ENCODE data around the gene TTBK1.

- TF ChIP-seq CTCF (IDR thresholded peaks at IDR 0.05) (no peak), SP1 (CRISPR knock-in tag; conservative IDR thresholded peaks at IDR 0.05) (no peak), CDX4 (CRISPR knock-in tag; IDR thresholded peaks at IDR 0.05; ENCODE audit: borderline replicate concordance) (no peak), MAX (CRISPR knock-in tag; IDR thresholded peaks at IDR 0.05) (no peak), USF1 (CRISPR knock-in tag; IDR thresholded peaks at IDR 0.05) (no peak), ATF3 (CRISPR knock-in tag; conservative IDR thresholded peaks at IDR 0.05) (no peak), TCF7 (CRISPR knock-in tag; IDR thresholded peaks at IDR 0.05; ENCODE audit: low read depth) (no peak)
Observed at GRCh38 chr6:43328528-43328927, 85.2 kb downstream of the TTBK1 start.

Measured in WTC11 (cell line).